HFF-Myc (cell line): Measurements from ENCODE around the gene ITPKB.

Experiments
- DNase-seq: peaks from one replicate; pipeline ENCODE4 v3.0.0-alpha.2; 2011; ENCODE audit warnings: low read depth; ENCODE audit errors: extremely low read depth
- H3K4me3 ChIP-seq: replicated peaks from 2 replicates; pipeline ENCODE4 v1.5.1; 2011; ENCODE audit warnings: low read depth, mild to moderate bottlenecking, control low read depth, low read length
- TF ChIP-seq, protein P1 (sequence below): IDR thresholded peaks from 2 replicates; pipeline ENCODE4 v1.5.1; 2012; ENCODE audit warnings: mild to moderate bottlenecking, low read depth, low read length, control low read depth; ENCODE audit errors: missing control alignments

ITPKB gene

DNA sequence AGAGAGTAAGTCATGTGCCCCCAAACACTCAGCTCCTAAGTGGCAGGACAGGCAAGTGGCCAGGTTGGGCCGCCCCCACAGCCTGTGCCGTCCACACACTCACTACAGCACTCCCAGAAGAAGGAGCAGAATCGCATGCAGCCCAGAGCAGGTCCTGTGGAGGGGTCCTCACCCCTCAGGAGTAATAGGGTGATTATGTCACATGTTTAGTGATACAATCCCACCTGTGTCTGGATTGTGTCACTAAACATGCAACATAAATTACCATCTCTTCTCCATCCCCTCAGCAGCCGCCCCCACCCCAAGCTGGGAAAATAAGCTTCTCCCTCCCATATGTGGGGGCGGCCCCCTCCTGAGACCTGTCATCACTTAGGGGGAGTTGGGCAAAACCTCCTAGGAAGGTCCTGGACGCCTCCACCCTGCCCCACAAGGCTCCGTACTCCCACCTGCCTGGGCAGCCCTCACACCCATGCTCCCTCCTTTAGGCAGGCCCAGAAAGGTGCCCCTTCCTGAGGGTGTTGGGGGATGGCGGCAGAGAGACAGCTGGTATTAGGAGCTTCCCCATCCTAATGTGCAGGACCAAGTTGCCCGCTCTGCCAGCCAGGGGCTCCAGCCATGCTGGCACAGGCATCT, 133.6 kb downstream of the ITPKB start:
- no peak for DNase-seq
- TF ChIP-seq, protein P1, sequence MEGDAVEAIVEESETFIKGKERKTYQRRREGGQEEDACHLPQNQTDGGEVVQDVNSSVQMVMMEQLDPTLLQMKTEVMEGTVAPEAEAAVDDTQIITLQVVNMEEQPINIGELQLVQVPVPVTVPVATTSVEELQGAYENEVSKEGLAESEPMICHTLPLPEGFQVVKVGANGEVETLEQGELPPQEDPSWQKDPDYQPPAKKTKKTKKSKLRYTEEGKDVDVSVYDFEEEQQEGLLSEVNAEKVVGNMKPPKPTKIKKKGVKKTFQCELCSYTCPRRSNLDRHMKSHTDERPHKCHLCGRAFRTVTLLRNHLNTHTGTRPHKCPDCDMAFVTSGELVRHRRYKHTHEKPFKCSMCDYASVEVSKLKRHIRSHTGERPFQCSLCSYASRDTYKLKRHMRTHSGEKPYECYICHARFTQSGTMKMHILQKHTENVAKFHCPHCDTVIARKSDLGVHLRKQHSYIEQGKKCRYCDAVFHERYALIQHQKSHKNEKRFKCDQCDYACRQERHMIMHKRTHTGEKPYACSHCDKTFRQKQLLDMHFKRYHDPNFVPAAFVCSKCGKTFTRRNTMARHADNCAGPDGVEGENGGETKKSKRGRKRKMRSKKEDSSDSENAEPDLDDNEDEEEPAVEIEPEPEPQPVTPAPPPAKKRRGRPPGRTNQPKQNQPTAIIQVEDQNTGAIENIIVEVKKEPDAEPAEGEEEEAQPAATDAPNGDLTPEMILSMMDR = no peak
- no peak overlapping the region for H3K4me3 ChIP-seq

DNA sequence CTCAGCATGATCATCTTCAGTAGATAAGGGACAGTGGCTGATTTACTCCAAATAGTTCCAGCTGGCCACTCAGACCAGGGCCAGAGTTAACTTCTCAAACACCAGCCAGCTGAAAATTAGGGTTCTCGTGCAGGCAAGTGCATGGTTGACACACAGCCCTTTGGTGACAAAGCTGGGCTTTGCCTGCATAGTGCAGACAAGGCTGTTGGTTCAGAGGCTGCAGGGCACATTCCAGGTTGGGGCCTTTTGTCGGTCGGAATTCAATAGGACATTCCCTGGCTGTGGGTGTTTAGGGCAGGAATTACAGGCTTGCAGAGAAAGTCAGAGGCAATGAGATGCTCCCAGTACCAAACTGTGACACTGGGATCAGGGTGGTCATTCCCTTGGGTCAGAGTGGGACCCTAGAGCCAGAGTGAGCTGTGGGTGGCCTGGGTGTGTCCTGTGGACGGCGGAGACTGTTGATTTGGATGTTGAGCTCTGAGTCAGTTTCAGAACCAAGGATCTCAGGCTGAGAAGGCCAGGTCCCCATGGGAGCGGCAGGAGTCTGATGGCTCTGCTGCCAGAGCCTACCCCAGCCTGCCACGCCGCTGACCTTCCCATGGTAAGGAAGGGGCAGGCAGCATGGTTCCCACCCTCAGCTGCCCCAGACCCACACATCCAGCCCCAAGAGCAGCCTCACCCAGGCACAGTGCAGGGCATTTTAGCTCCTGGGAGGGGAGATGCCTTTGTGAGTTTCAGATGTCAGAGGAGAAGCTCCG, 134.3 kb downstream of the ITPKB start:
- no peak for DNase-seq
- TF ChIP-seq, protein P1 = no peak
- no peak overlapping the region for H3K4me3 ChIP-seq

DNA sequence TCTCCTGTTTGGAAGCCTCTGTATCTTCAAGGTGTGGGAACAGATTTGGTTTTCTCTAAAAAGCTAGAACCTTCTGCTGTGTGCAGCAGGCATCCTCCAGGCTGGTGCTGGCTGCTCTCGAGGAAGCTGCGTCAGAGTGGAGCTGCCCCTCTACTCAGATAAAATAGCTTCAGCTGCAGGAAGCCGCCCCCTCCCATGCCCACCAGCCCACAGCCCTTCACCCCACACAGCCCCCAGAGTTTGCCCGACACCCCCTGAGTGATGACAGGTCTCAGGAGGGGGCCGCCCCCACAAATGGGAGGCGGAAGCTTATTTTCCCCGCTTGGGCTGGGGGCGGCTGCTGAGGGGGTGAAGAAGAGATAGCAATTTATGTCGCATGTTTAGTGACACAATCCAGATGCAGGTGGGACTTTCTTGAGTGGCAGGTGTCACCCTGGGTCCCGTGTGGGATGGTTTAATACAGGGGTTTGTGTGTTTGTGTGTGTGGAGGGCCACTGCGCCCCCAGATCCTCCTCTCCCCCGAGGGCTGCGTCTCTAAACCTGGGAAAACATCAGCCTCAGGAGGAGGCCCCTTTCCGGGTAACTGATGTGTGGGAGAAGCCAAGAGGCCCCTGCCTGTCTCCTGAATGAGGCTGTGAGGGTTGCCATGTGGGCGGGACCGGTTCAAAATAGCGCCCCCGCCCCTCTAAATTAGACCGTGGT, 135.1 kb downstream of the ITPKB start:
- TF ChIP-seq, protein P1 = no peak
- DNase-seq = no peak
- no peak overlapping the region for H3K4me3 ChIP-seq

GRCh38 chr1:226603022-226603857, 135.8 kb downstream of the ITPKB start:
- peak; percentile 49 for DNase-seq
- TF ChIP-seq, protein P1 = no peak
- peak overlapping the region; percentile 14 for H3K4me3 ChIP-seq

DNA sequence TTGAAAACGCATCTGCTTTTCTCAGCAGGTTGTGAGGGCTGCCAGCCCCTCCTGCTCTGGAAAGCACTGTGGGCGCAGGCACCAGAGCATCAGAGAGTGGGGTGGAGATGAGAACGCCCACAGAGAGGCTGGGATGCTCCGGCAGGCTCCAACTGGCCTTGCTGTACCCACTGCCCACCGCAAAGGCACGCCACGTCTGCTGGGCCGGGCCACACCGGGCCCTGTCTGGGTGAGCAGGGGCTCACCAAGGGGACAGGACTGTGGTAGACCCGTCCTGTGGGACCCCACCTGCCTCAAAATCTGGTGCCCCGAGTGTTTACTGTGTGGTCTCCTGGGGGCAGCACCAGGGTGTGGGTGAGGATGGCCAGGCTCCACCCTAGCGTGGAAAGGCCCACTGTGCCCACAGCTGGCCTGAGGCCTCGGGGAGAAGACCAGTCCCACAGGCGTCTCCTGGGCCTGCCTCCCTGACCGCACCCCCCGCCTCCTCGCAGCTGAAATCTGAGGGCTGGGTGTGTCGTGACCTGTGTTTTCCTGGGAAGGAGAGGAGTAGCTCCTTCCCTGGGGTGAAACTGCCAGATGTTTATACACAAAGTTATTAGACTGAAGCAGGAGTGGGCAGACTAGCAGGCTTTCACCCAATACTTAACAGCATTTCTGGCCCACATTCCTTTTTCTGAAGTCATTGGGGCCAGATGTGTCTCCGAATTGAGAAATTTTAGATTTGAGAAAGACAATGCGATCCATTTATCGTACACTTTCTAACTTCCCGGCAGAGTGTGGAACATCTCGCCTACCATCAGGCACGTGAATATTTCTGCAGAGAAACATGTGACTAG, 136.7 kb downstream of the ITPKB start:
- H3K4me3 ChIP-seq = peak overlapping the region; percentile 14
- peak; percentile 87 for DNase-seq
- TF ChIP-seq, protein P1 = no peak

- DNase-seq = no peak
- TF ChIP-seq, protein P1 = no peak
These were observed 137.6 kb downstream of the ITPKB start for GRCh38 chr1:226601456-226601855.

More at GRCh38 chr1:226601456-226601855, 137.6 kb downstream of the ITPKB start:
- H3K4me3 ChIP-seq = no peak overlapping the region
